Vagina (tissue), 2 donors: ENCODE measurements around the gene GPR33. TPM values are rescaled to one million over a fixed set of nuclear protein-coding genes. Genes with fewer than 3 reads are reported as not detected.

Experiments
- DNase-seq, 2 donors: peaks; one replicate each; pipeline ENCODE4 v3.0.0-alpha.2; 2017; ENCODE audit errors: extremely low spot score in 2 of 2
- H3K27ac ChIP-seq: fragments of 200-600 bp; sonication (generic); one replicate; pipeline ENCODE4 v1.5.1; 2019
- H3K27me3 ChIP-seq: fragments of 200-600 bp; sonication (generic); one replicate; pipeline ENCODE4 v1.5.1; 2019
- H3K36me3 ChIP-seq, 2 donors: fragments of 200-600 bp; sonication (generic); one replicate each; pipeline ENCODE4 v1.5.1; 2017 to 2019
- H3K4me1 ChIP-seq: fragments of 200-600 bp; sonication (generic); one replicate; pipeline ENCODE4 v1.5.1; 2019
- H3K4me3 ChIP-seq, 2 donors: fragments of 200-600 bp; sonication (generic); 1 replicate in 1 of 2; 2 replicates in 1 of 2; pipeline ENCODE4 v1.5.1; 2016 to 2019
- H3K9me3 ChIP-seq: fragments of 200-600 bp; sonication (generic); one replicate; pipeline ENCODE4 v1.5.1; 2019
- POLR2A ChIP-seq, 2 donors: fragments of 450-650 bp; IDR thresholded peaks; one replicate each; pipeline ENCODE4 v1.6.1; 2017; ENCODE audit warnings: antibody characterized with exemption in 2 of 2, mild to moderate bottlenecking in 2 of 2, moderate library complexity in 2 of 2
- POLR2AphosphoS5 ChIP-seq, 2 donors: sonication (generic); formaldehyde crosslinking; IDR thresholded peaks; one replicate each; pipeline ENCODE4 v1.9.0; 2017; ENCODE audit warnings: antibody characterized with exemption in 2 of 2, mild to moderate bottlenecking in 2 of 2, low read depth in 1 of 2; ENCODE audit not compliant: insufficient read depth in 1 of 2
- intact Hi-C: fragments of 100-400 bp; cut with DNase I; formaldehyde crosslinking; loops from one replicate; pipeline ENCODE4 v1.15.1; 2023
- total RNA-seq: library from RNA; depleted of rRNA; stranded (reverse); fragments of >200 nt; gene quantifications from one replicate; pipeline ENCODE4 v1.2.3, GENCODE V29; 2016
- TF ChIP-seq, protein P1 (sequence below), 3 experiments: fragments of 450-650 bp in 2 of 3; fragments of 200-600 bp in 1 of 3; sonication (generic) in 1 of 3; IDR thresholded peaks; one replicate each; pipeline ENCODE4 v1.5.1; 2017 to 2019; ENCODE audit warnings: antibody characterized with exemption in 3 of 3, mild to moderate bottlenecking in 2 of 3, moderate library complexity in 2 of 3

GPR33 gene
- not detected for total RNA-seq

GRCh38 chr14:31487886-31488285, at the start of gene GPR33:
Gene GPR33, minus strand, starts transcription at chr14:31488039. Its CDS starts 4,074 bp downstream, at chr14:31483965.
- Histone ChIP-seq H3K9me3 (no peaks in the 10 kb centered on the region), H3K4me3 (no peak within 1 kb of the TSS), H3K36me3 (no peaks in the 10 kb centered on the region), H3K27me3 (no peaks in the 10 kb centered on the region), H3K4me1 (no peaks in the 10 kb centered on the region), H3K27ac (no peak within 1 kb of the TSS)
- intact Hi-C loops: no loop called here
- TF ChIP-seq POLR2AphosphoS5 (IDR thresholded peaks at IDR 0.05; ENCODE audit: insufficient read depth in 1 of 2, low read depth in 1 of 2) (no peak), POLR2A (IDR thresholded peaks at IDR 0.05) (no peak)
- TF ChIP-seq, protein P1, sequence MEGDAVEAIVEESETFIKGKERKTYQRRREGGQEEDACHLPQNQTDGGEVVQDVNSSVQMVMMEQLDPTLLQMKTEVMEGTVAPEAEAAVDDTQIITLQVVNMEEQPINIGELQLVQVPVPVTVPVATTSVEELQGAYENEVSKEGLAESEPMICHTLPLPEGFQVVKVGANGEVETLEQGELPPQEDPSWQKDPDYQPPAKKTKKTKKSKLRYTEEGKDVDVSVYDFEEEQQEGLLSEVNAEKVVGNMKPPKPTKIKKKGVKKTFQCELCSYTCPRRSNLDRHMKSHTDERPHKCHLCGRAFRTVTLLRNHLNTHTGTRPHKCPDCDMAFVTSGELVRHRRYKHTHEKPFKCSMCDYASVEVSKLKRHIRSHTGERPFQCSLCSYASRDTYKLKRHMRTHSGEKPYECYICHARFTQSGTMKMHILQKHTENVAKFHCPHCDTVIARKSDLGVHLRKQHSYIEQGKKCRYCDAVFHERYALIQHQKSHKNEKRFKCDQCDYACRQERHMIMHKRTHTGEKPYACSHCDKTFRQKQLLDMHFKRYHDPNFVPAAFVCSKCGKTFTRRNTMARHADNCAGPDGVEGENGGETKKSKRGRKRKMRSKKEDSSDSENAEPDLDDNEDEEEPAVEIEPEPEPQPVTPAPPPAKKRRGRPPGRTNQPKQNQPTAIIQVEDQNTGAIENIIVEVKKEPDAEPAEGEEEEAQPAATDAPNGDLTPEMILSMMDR (IDR thresholded peaks at IDR 0.05): no peak
- DNase-seq: no peak

DNA sequence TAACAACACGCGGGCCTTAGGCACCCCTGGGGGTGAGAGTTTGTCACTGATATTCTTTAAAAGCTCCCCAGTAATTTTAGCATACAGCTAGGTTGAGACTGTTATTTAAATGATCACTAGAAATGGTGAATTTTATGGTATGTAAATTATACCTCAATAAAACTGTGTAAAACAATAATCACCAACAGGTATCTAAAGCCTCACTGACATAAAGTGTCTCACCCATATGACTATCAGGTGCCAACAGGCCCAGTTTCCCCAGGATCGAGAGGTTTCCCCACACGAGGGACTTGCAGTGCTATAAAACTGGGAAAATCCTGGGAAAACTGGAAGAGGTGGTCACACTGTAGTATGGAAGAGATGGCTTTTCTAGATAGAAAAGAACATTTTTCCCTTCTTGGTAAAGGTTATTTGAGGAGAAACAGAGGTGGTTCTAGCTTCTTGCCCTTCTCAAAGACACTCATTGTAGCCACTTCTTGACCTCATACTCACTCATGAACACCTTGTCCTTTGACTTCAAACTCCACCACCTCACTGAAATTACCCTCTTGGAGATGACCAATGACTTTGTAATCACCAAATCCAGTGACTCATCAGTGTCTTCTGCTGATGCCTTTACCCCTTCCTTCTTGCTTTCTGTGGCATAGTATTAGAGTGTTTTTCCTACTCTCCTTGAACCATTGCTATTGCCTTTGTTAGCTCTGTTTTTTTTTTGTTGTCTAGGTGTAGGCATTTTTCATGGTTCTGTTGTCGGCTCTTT, 48.5 kb upstream of the GPR33 start:
- no peak overlapping the region for H3K4me3 ChIP-seq
- H3K27me3 ChIP-seq: no peaks in the 10 kb centered on the region
- no peak overlapping the region for H3K27ac ChIP-seq
- no peaks in the 10 kb centered on the region for H3K36me3 ChIP-seq
- H3K4me1 ChIP-seq: no peaks in the 10 kb centered on the region
- TF ChIP-seq POLR2AphosphoS5 (IDR thresholded peaks at IDR 0.05; ENCODE audit: insufficient read depth in 1 of 2, low read depth in 1 of 2) (no peak), POLR2A (IDR thresholded peaks at IDR 0.05) (no peak)
- TF ChIP-seq, protein P1 (IDR thresholded peaks at IDR 0.05): no peak
- intact Hi-C loops: no loop called here
- no peak for DNase-seq
- H3K9me3 ChIP-seq: no peaks in the 10 kb centered on the region

- no peak for DNase-seq
- Histone ChIP-seq H3K4me3 (no peak overlapping the region), H3K36me3 (no peaks in the 10 kb centered on the region), H3K4me1 (no peaks in the 10 kb centered on the region), H3K9me3 (no peaks in the 10 kb centered on the region), H3K27ac (no peak overlapping the region), H3K27me3 (no peaks in the 10 kb centered on the region)
- intact Hi-C loops: no loop called here
- TF ChIP-seq POLR2AphosphoS5 (IDR thresholded peaks at IDR 0.05; ENCODE audit: insufficient read depth in 1 of 2, low read depth in 1 of 2): no peak
- TF ChIP-seq POLR2A (IDR thresholded peaks at IDR 0.05): no peak
- TF ChIP-seq, protein P1 (IDR thresholded peaks at IDR 0.05): no peak
Observed at GRCh38 chr14:31530136-31530535, 42.3 kb upstream of the GPR33 start.

- H3K4me3 ChIP-seq: no peak overlapping the region
- intact Hi-C loops: no loop called here
Observed at GRCh38 chr14:31529053-31529452, 41.2 kb upstream of the GPR33 start.

DNA sequence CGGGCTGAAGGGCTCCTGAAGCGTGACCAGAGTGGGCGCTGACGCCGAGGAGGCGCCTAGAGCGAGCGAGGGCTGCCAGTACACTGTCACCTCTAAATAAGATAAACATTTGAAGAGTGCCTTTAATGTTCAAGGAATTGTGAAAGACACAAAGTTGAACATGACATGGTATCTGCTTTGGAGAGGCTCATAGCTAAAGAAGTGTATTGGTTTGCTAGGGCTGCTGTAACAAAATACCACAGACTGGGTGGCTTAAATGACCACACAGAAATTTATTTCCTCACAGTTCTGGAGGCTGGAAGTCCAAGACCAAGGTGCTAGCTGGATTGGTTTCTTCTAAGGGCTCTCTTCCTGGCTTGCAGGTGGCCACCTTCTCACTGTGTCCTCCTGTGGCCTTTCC, 39.7 kb upstream of the GPR33 start:
- no peak overlapping the region for H3K4me3 ChIP-seq
- TF ChIP-seq, protein P1 (IDR thresholded peaks at IDR 0.05): no peak
- no peak for TF ChIP-seq POLR2AphosphoS5 (IDR thresholded peaks at IDR 0.05; ENCODE audit: insufficient read depth in 1 of 2, low read depth in 1 of 2)
- TF ChIP-seq POLR2A (IDR thresholded peaks at IDR 0.05): no peak
- no peaks in the 10 kb centered on the region for H3K36me3 ChIP-seq
- no peaks in the 10 kb centered on the region for H3K27me3 ChIP-seq
- intact Hi-C loops: no loop called here
- H3K9me3 ChIP-seq: no peaks in the 10 kb centered on the region
- no peaks in the 10 kb centered on the region for H3K4me1 ChIP-seq
- no peak for DNase-seq
- H3K27ac ChIP-seq: no peak overlapping the region

More at GRCh38 chr14:31529053-31529452, 41.2 kb upstream of the GPR33 start:
- Histone ChIP-seq H3K27me3 (no peaks in the 10 kb centered on the region), H3K27ac (no peak overlapping the region), H3K4me1 (no peaks in the 10 kb centered on the region), H3K9me3 (no peaks in the 10 kb centered on the region), H3K36me3 (no peaks in the 10 kb centered on the region)
- TF ChIP-seq POLR2A (IDR thresholded peaks at IDR 0.05): no peak
- TF ChIP-seq, protein P1 (IDR thresholded peaks at IDR 0.05): no peak
- DNase-seq: no peak
